ENCODE measurements around the gene MOSMO.

Gene MOSMO

GRCh38 chr16:21980032-21980431 lies 27.9 kb upstream of the MOSMO start:
- H3K4me3 ChIP-seq (ENCODE audit: low read length), result no peak overlapping the region
- TF ChIP-seq CTCF (IDR thresholded peaks at IDR 0.05; ENCODE audit: insufficient read depth, low read depth, low read length, missing control alignments), result no peak
- peak; percentile 46 for DNase-seq (ENCODE audit: low read depth)

GRCh38 chr16:21982108-21982507 lies 25.8 kb upstream of the MOSMO start:
- TF ChIP-seq CTCF (IDR thresholded peaks at IDR 0.05; ENCODE audit: insufficient read depth, low read depth, low read length, missing control alignments), result no peak
- DNase-seq (ENCODE audit: low read depth), result no peak
- H3K4me3 ChIP-seq (ENCODE audit: low read length), result no peak overlapping the region

DNA sequence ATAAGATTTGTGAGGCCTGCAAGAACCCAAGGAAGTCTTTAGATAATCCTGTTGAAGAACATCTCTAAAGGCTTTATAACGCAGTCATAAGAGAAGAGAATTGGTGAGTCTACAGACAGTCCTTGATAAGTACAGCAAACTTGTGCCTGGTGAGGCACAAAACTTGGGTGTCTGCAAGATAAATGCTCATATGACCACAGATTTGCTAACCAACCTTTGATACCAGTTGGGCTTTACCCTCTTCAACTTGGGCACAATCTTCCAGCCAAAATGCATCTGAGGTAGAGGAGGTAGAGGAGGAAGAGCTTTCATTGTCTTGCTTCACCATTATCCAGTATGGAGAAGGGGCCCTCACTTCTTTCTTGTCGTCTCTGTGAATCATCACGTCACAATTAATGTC lies 23.8 kb upstream of the MOSMO start:
- no peak for TF ChIP-seq CTCF (IDR thresholded peaks at IDR 0.05; ENCODE audit: insufficient read depth, low read depth, low read length, missing control alignments)
- DNase-seq (ENCODE audit: low read depth), result no peak
- no peak overlapping the region for H3K4me3 ChIP-seq (ENCODE audit: low read length)

DNA sequence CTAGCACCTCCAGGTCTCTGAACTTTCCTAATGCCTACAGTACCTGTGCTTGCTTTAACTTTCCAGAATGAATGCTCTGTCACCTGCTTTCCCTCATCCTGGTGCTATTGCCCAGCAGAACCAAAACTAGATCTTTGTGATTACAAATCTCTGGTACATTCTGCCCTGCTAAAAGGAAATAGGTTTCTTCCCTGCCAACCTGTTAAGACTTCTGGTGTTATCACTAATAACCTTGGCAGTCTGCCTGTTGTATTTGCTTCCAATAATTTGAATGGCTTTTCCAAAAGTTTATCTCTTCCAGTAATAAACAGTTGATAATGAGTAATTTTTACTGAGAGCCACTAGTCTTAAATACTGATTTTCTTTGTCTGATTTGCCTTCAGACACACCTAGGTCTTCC lies 22.4 kb upstream of the MOSMO start:
- DNase-seq (ENCODE audit: low read depth), result no peak
- H3K4me3 ChIP-seq (ENCODE audit: low read length), result no peak overlapping the region
- TF ChIP-seq CTCF (IDR thresholded peaks at IDR 0.05; ENCODE audit: insufficient read depth, low read depth, low read length, missing control alignments), result no peak

- TF ChIP-seq CTCF (IDR thresholded peaks at IDR 0.05; ENCODE audit: insufficient read depth, low read depth, low read length, missing control alignments), result no peak
- no peak overlapping the region for H3K4me3 ChIP-seq (ENCODE audit: low read length)
- no peak for DNase-seq (ENCODE audit: low read depth)
Observed at GRCh38 chr16:21986692-21987246, 21.1 kb upstream of the MOSMO start.

DNA sequence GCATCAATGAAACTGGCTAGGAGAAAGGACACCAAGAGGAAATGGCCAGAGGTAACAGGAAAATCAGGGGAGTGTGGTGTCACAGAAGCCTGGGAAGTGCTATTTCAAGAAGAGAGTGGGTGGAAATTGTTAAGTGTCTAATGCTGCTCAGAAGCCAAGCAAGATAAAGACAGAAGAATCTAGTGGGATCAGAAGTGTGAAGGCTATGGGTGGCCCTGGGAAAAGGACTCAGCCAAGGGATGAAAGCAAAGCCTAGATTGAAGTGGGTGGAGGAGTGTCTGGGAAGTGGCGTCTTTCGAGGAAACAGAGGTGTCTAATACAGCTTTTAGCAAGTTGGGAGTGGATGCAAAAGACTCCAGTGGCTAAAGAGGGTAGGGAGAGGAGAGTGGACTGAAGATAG lies 20.4 kb upstream of the MOSMO start:
- no peak for TF ChIP-seq CTCF (IDR thresholded peaks at IDR 0.05; ENCODE audit: insufficient read depth, low read depth, low read length, missing control alignments)
- no peak for DNase-seq (ENCODE audit: low read depth)

GRCh38 chr16:21989133-21989532 lies 18.8 kb upstream of the MOSMO start:
- DNase-seq (ENCODE audit: low read depth), result no peak
- no peak overlapping the region for H3K4me3 ChIP-seq (ENCODE audit: low read length)
- TF ChIP-seq CTCF (IDR thresholded peaks at IDR 0.05; ENCODE audit: insufficient read depth, low read depth, low read length, missing control alignments), result no peak

More for the DNA sequence above, 20.4 kb upstream of the MOSMO start:
- no peak overlapping the region for H3K4me3 ChIP-seq (ENCODE audit: low read length)
